Vagina (tissue), 2 donors: Measurements from ENCODE around the gene PIK3R4.

Experiments
- POLR2AphosphoS5 ChIP-seq, 2 donors: sonication (generic); formaldehyde crosslinking; IDR thresholded peaks; one replicate each; pipeline ENCODE4 v1.9.0; 2017; ENCODE audit warnings: antibody characterized with exemption in 2 of 2, mild to moderate bottlenecking in 2 of 2, low read depth in 1 of 2; ENCODE audit not compliant: insufficient read depth in 1 of 2
- TF ChIP-seq, protein P1 (sequence below), 3 experiments: fragments of 450-650 bp in 2 of 3; fragments of 200-600 bp in 1 of 3; sonication (generic) in 1 of 3; IDR thresholded peaks; one replicate each; pipeline ENCODE4 v1.5.1; 2017 to 2019; ENCODE audit warnings: antibody characterized with exemption in 3 of 3, mild to moderate bottlenecking in 2 of 3, moderate library complexity in 2 of 3

DNA sequence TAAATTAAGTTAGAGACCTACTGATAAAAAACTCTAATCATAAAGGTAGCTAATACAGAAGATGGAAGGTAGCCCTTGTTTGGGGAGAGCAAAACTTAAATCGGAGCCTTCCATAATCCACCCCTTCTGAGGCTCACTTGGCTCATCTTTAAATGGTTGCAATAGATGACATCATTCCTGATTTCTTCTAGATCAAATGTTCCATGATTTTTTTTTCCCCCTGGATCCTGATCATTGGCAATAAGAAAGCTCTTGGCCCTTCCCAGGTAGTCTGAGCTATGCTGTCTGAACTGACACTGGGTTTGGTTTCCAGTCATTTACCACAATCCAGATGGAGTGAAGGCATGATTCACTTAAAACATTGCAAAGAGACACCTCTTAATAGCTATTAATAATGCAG is 92.5 kb downstream of the PIK3R4 start:
- TF ChIP-seq, protein P1, sequence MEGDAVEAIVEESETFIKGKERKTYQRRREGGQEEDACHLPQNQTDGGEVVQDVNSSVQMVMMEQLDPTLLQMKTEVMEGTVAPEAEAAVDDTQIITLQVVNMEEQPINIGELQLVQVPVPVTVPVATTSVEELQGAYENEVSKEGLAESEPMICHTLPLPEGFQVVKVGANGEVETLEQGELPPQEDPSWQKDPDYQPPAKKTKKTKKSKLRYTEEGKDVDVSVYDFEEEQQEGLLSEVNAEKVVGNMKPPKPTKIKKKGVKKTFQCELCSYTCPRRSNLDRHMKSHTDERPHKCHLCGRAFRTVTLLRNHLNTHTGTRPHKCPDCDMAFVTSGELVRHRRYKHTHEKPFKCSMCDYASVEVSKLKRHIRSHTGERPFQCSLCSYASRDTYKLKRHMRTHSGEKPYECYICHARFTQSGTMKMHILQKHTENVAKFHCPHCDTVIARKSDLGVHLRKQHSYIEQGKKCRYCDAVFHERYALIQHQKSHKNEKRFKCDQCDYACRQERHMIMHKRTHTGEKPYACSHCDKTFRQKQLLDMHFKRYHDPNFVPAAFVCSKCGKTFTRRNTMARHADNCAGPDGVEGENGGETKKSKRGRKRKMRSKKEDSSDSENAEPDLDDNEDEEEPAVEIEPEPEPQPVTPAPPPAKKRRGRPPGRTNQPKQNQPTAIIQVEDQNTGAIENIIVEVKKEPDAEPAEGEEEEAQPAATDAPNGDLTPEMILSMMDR (IDR thresholded peaks at IDR 0.05) = no peak
- TF ChIP-seq POLR2AphosphoS5 (IDR thresholded peaks at IDR 0.05; ENCODE audit: insufficient read depth in 1 of 2, low read depth in 1 of 2) = no peak
